GM18867 (cell line): ENCODE results near the gene ZNF710.
"Not testable (repeated sequence)": the region's sequence is repeated elsewhere in the genome, so short reads cannot be mapped to it uniquely, and the experiment has no call there.

ENCODE experiments used
- ATAC-seq: cut with Tn5 transposase; IDR thresholded peaks from one replicate; pipeline ENCODE4 v1.9.1; 2021; ENCODE audit warnings: mild to moderate bottlenecking, moderate library complexity; ENCODE audit not compliant: unreplicated experiment

Gene ZNF710, protein sequence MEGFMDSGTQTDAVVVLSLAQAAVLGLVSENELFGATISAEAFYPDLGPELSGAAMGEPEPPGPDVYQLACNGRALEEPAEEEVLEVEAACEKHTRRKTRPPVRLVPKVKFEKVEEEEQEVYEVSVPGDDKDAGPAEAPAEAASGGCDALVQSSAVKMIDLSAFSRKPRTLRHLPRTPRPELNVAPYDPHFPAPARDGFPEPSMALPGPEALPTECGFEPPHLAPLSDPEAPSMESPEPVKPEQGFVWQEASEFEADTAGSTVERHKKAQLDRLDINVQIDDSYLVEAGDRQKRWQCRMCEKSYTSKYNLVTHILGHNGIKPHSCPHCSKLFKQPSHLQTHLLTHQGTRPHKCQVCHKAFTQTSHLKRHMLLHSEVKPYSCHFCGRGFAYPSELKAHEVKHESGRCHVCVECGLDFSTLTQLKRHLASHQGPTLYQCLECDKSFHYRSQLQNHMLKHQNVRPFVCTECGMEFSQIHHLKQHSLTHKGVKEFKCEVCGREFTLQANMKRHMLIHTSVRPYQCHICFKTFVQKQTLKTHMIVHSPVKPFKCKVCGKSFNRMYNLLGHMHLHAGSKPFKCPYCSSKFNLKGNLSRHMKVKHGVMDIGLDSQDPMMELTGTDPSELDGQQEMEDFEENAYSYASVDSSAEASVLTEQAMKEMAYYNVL

DNA sequence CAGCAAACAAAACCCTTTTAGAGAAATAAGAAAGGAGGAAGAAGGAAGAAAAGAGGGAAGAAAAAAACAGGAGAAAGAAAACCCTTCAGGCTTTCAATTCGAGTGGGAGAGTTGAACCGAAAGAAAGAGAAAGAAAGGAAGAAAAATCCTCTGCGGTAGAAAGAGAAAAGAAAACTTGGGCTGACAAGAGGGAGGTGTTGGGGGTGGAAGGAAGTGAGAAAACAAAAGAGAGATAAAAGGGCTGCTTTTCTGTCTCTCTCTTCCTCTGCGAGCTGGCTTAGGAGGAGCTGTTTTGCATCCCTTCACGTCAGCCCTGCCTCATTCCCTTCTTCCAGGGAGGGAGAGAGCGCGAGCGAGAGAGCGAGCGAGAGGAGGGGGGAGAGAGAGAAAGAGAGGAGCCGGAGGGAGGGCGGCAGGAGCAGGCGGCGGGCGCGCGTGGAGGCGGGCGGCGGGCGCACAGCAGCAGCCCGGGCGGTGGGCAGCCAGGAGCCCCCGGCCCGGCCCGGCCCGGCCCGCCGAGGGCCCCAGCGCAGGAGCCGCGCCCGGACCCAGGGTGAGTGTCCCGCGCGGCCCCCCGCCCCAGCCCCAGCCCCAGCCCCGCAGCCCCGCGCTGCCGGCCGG lies at the start of gene ZNF710:
TSS of gene ZNF710 (plus strand) at position 263 of the 621 bp plus-strand sequence. CDS start 65,814 bp downstream, outside the sequence.
- ATAC-seq: peak; percentile 29

DNA sequence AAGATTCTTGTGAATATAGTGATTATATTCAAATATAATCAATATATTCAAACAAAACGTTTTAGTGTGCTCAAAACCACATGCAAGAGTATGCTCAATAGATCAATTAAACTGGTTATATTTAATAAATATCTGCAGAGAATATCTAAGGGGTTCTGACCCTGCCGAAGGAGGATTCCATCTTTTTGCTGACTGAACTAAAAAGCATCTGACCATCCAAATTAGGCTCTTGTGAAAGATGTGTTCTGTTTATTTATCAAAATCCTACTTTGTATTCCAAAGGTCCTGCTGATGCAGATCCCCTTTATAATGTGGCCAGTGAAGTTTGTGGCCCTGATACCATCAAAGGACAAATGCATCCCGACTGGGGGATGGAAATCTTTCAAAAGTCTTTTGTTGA lies 46.6 kb upstream of the ZNF710 start:
- no peak for ATAC-seq

DNA sequence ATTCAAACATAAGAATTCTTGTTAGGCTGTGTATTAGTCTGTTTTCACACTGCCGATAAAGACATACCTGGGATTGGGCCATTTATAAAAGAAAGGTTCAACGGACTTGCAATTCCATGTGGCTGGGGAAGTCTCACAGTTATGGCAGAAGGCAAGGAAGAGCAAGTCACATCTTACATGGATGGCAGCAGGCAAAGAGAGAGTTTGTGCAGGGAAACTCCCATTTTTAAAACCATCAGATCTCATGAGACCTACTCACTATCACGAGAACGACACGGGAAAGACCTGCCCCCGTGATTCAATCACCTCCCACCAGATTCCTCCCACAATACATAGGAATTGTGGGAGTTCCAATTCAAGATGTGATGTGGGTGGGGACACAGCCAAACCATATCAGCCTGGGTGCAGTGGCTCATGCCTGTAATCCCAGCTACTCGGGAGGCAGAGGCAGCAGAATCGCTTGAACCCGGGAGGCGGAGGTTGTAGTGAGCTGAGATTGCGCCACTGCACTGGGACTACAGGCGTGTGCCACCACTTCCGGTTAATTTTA lies 45.6 kb upstream of the ZNF710 start:
- ATAC-seq: not testable (repeated sequence)

DNA sequence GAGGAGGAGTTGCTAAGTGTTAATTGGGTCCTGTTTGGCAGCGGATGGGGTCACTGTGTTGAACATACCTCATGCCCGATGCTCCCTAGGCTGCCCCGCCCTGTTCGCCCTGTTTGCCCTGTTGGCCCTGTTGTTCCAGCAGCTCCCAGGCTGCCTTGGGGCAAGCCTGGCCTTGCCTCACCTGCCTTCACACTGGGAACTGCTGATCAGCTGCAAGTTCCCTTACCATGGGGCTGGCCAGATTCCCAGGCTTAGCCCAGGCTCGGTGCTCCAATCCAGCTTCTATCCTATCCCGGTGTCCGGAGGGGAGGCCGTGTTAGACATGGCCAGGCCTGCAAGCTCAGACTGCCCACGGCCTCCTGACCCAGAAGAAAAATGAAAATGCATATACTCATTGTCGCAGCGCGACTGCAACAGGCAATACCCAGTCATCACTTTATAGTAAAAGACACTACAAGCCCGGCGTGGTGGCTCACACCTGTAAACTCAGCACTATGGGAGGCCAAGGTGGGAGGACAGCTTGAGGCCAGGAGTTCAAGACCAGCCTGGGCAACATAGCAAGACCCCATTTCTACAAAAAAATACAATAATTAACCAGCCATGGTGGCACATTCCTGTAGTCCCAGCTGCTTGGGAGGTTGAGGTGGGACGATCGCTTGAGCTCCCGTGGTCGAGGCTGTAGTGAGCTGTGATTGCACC lies 42.9 kb upstream of the ZNF710 start:
- no peak for ATAC-seq

DNA sequence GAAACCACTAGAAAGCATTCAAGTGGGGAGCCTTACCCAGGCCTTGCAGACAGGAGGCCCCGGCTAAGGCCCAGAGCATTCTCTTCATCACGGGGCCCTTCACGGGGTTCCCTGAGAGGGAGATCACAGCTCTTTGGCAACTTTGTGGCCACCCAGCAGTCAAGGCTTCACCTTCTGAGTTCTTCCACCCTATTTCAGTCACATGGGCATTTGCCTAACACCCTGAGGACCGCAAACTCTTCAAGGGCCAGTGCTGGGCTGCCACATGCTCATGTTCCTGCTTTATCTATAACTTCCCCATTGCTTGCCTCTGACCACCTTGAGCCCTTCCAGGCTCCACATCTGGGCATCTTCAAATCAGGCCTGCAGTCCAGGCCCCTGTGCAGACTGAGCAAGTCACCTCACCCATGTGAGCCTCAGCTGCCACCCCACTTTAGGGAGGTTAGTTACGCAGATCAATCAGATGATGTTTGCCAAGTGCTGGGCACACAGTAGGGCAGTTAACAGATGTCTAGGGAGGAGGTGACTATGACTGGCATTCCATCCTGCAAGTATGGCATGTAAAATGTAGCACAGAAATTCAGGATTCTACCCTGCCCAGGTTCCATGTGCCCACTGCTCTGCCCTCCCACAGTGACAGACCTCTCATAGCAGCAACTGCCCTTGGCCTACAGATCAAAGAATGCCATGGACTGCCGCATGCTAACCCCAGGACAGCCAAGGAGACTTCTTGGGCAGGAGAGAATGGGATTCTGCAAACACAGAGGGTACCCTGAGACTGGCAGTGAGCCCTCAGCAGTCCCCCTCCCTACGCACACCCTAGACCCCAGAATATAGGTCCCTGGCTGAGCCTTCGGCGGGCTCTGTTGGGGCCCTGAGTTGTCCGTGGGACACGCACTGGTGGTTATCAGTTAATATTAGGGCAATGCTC lies 37.6 kb upstream of the ZNF710 start:
- ATAC-seq: no peak

DNA sequence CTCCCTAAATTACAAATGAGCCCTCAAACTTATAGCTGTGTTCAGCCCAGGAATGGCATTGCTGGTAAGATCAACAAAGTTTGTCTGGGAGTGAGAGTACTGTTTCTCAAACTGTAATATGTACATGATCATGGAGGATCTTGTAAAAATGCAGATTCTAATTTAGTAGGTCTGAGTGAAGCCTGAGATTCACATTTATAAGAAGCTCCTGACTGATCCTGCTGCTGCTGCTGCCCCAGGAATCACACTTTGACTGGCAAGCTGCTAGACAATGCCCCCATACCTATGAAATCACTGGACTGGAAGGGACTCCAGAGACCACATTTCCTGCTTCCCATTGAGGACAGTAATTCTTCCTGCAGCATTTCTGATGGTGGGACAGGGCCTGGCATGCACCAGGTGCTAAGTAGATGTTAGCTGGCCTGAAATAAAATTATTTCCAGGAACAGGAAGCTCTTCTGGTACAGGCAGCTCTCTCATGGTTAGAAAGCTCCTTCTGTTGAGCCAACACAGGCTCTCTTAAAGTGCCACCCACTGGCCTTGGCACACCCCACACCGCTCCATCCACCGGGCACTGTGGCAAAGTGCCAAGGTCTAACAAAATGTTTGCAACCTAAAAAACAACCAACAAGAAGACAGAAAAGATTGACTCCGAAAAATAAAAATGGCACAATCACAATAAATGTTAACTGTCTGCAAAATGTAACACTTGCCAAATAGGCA lies 36.7 kb upstream of the ZNF710 start:
- ATAC-seq: no peak

DNA sequence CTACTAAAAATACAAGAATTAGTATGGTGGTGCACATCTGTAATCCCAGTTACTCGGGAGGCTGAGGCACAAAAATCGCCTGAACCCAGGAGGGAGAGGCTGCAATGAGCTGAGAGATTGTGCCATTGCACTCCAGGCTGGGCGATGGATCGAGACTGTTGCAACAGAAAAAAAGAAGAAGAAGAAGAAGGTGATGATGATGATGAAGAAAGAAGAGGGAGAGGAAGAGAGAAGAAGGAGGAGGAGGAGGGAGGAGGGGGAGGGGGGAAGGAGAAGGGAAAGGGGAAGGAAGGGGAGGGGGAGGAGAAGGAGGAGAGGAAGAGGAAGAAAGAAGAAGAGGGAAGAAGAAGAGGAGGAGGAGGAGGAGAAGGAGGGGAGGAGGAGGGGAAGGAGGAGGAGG lies 33.2 kb upstream of the ZNF710 start:
- no peak for ATAC-seq

DNA sequence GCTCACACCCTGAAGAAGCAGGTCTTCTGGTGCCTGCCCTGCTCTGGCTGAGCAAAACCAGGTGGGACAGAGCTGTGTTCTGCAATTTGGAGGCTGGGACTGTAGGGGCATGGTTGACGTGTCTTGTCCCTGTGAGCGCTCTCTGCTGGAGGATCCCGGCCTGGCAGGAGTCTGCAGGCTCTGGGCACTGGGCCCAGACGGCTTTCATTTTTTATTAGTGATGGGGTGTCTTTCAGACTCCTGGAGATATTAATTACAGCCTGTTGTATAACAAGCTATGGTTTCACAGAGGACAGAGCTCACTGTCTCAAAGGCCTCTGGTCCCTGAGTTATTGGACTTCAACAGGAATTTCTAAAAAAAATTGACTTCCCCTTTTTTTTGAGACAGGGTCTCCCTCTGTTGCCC lies 29.5 kb upstream of the ZNF710 start:
- peak; percentile 93 for ATAC-seq

DNA sequence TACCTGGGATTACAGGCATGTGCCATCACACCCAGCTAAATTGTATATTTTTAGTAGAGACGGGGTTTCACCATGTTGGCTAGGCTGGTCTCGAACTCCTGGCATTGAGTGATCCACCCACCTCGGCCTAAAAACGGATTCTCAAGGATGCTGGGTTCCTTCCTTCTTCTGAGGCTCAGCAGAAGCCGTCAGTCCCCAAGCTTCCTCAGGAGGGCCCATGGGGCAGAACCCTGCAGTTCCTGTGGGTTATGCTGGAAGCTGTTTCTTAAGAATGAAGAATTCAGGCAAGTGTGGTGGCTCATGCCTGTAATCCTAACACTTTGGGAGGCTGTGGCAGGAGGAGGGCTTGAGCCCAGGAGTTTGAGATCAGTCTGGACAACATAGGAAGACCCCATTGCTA lies 29.0 kb upstream of the ZNF710 start:
- ATAC-seq: no peak

DNA sequence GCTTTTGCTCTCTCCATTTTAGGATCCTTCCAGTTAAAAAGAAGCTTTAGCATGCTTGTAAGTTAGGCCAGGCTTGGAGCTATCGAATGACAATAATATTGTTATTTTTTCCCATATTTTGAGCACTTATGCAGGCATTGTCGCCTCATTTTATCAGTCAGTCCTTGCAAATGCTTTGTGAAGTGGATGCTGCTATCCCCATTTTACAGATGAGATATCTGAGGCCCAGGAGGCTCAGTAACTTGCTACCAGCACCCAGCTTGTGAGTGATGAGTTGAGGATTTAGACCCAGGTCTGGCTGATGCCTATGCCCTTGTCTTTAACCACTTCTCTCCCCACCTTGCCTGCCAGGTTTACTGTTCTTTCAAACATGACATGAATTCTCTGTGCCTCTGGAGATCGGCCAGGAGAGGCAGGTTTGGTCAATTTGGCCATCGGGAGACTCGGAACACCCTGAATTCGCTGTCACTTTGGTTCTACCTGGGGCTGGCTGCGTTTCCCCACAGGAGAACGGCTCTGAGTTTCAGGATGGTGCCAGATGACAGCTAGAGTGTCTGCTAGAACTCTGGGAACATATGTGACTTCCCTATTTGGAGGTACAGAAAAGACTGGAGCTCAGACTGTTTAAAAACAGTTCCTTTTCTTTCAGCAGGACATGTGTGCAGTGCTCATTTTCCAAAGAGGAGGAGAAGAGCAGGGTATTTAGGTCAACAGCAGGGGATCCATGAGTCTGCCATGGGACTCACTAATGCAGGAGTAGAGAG lies 25.5 kb upstream of the ZNF710 start:
- no peak for ATAC-seq

DNA sequence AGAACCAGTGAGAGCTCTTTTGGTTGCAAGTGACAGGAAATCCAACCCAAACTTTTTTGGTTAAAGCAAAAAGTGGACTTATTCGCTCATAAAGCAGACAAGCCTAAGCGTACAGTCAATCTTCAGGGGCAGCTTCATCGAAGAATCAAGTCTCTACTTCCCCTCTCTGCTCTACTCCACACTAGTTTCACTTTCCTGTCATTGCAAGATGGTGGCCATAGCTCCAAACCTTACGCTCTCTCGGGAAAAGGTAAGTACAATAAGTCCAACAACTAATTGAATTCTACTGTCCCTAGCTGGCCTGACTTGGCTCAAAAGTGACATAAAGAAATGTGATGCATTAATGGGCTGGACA lies 24.9 kb upstream of the ZNF710 start:
- ATAC-seq: no peak

DNA sequence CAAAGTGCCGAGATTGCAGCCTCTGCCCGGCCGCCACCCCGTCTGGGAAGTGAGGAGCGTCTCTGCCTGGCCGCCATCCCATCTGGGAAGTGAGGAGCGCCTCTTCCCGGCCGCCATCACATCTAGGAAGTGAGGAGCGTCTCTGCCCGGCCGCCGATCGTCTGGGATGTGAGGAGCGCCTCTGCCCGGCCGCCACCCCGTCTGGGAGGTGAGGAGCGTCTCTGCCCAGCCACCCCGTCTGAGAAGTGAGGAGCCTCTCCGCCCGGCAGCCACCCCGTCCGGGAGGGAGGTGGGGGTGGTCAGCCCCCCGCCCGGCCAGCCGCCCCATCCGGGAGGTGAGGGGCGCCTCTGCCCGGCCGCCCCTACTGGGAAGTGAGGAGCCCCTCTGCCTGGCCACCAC lies 23.3 kb upstream of the ZNF710 start:
- not testable (repeated sequence) for ATAC-seq

DNA sequence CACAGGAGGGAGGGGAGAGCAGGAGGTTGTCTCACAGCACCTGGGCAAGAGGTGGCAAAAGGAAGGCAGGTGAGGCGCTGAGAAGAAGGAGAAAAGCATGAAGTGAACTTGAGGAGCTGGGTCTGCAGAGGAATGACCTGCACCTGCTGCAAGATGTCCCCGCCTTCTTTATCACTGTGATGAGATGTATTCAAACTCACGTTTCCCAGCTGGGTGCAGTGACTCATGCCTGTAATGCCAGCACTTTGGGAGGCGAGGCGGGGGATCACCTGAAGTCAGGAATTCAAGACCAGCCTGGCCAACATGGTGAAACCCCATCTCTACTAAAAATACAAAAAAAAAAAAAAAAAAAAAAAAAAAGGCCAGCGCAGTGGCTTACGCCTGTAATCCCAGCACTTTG lies 22.2 kb upstream of the ZNF710 start:
- no peak for ATAC-seq

DNA sequence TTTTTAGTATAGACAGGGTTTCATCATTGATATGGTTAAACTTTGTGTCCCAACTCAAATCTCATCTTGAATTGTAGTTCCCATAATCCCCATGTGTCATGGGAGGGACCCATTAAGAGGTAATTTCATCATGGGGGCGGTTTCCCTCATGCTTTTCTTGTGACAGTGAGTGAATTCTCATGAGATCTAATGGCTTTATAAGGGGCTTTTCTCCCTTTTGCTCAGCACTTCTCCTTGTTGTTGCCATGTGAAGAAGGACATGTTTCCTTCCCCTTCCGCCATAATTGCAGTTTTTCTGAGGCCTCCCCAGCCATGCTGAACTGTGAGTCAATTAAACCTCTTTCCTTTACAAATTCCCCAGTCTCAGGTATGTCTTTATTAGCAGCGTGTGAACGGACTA lies 20.2 kb upstream of the ZNF710 start:
- ATAC-seq: no peak

DNA sequence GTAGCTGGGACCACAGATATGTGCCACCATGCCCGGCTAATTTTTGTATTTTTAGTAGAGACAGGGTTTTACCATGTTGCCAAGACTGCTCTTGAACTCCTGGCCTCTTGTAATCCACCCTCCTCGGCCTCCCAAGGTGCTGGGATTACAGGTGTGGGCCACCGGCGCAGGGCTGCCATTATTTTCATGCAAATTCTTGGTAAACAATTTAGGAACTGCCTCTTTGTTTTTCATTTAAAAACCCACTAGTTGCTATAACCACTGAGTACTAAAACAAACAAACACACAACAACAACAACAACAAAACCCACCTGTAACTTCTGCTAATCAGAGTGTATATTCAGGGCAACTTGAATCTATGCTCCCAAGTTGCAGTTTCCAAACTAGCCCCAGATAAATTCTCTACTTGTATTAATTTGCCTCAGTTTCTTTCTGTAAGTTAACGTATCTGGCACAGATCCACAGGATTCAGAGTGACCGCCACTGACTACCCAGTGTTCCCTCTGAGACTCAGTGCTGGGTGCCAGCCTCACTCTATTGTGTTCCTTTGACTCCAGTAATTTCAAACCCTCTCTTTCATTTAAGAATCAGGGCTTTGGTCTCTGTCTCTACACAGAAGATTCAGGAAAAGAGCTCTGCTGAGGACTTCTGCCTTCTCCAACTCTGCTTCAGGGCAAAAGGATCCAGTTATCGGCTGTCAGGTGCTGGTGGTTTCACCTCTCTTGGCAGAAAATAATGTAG lies 18.6 kb upstream of the ZNF710 start:
- no peak for ATAC-seq

DNA sequence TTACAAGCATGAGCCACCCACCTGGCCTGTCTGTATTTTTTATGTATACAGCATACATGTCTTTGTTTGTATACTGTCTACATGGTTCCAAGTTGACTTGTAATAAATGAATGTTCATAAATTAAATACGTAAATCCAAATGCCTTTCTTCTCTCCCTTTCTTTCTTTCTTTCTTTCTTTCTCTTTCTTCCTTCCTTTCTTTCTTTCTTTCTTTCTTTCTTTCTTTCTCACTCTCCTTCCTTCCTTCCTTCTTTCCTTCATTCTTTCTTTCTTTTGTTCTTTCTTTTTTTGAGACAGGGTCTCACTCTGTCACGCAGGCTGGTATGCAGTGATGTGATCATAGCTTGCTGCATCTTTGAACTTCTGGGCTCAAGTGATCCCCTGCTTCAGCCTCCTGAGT lies 17.1 kb upstream of the ZNF710 start:
- ATAC-seq: no peak

DNA sequence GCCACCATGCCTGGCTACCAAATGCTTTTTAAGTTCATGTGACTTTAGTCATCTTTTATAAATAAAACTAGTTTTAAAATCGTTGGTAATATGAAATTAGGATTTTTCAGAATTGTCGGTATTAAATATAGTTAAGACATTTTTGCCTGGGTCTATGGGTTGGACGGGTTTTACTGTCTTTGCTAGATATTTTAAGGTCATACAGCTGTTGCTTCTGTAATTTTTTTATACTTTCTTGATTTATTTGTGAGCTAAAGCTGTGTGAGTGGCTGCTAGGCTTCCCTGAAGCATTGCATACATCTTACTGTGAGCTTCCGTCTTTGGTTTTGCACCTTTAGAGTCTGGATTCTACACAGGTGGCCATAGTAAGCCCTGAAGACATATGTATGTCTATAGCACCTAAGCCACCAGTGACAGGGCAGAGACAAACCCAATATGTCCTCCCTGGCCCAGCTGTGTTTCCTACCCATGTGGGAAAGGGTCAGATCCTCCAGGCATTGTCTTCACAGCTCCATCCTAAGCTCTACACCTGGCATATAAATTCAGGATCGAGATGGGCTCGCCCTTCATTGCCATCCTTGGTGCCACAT lies 16.6 kb upstream of the ZNF710 start:
- no peak for ATAC-seq

DNA sequence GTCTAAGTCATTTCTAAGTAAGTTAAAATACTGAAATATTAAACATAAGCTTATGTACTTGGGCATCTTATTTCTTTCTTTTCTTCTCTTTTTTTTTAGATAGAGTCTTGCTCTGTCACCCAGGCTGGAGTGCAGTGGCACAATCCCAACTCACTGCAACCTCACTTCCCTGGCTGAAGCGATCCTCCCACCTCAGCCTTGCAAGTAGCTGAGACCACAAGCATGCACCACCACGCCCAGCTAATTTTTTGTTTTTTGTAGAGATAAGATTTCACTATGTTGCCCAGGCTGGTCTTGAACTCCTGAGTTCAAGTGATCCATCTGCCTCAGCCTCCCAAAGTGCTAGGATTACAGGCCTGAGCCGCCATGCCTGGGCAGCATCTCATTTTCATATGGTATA lies 16.0 kb upstream of the ZNF710 start:
- ATAC-seq: no peak
